Left ventricle myocardium inferior (tissue), 1 donor: Measurements from ENCODE around the gene ZCCHC7. TPM values are rescaled to one million over a fixed set of nuclear protein-coding genes. Genes with fewer than 3 reads are reported as not detected.

Source experiments
- DNase-seq: peaks from one replicate; pipeline ENCODE4 v3.0.0-alpha.2; 2020
- H3K27ac ChIP-seq: fragments of 200-600 bp; replicated peaks from 2 replicates; pipeline ENCODE4 v1.8.0; 2021
- H3K27me3 ChIP-seq: fragments of 200-600 bp; 2 replicates; pipeline ENCODE4 v1.8.0; 2021; ENCODE audit warnings: low read depth
- H3K36me3 ChIP-seq: fragments of 200-600 bp; 2 replicates; pipeline ENCODE4 v1.8.0; 2021
- H3K4me1 ChIP-seq: fragments of 200-600 bp; 2 replicates; pipeline ENCODE4 v1.8.0; 2021
- H3K4me3 ChIP-seq: fragments of 200-600 bp; 2 replicates; pipeline ENCODE4 v1.8.0; 2021; ENCODE audit warnings: mild to moderate bottlenecking, moderate library complexity
- H3K9me3 ChIP-seq: fragments of 200-600 bp; replicated peaks from 2 replicates; pipeline ENCODE4 v1.8.0; 2021
- CTCF ChIP-seq: fragments of 200-600 bp; IDR thresholded peaks from 2 replicates; pipeline ENCODE4 v1.8.0; 2021; ENCODE audit warnings: antibody characterized with exemption, mild to moderate bottlenecking, borderline replicate concordance
- intact Hi-C: fragments of 100-400 bp; cut with micrococcal nuclease; formaldehyde crosslinking; loops from one replicate; pipeline ENCODE4 v1.11.0; 2022
- total RNA-seq: library from RNA; stranded (reverse); fragmentation: NEBNext Ultra II Directional; extraction: Animal tissue kit (Norgen Biotek cat#: 25700); gene quantifications from one replicate; pipeline ENCODE4 v1.2.1, GENCODE V29; 2021
- donor health status: DM: no; HTN: yes; CAD: no; lungs with severe emphysema.

The ZCCHC7 gene
- total RNA-seq, 1 donor from 2014 or later = 8.1 TPM

DNA sequence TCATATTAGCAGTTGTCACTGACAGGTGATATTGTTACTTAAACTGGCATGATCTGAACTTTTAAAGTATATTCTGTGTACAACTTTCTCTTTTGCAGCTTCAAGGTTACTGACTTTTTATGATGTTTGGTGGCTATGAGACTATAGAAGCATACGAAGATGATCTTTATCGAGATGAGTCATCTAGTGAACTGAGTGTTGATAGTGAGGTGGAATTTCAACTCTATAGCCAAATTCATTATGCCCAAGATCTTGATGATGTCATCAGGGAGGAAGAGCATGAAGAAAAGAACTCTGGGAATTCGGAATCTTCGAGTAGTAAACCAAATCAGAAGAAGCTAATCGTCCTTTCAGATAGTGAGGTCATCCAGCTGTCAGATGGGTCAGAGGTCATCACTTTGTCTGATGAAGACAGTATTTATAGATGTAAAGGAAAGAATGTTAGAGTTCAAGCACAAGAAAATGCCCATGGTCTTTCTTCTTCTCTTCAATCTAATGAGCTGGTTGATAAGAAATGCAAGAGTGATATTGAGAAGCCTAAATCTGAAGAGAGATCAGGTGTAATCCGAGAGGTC is 5.9 kb downstream of the ZCCHC7 start:
- peaks cover 28% of the 10 kb centered on the region for H3K4me1 ChIP-seq
- no peaks in the 10 kb centered on the region for H3K27me3 ChIP-seq
- TF ChIP-seq CTCF = no peak
- intact Hi-C loops = no loop called here
- H3K9me3 ChIP-seq = no peaks in the 10 kb centered on the region
- no peak overlapping the region for H3K4me3 ChIP-seq
- no peak for DNase-seq
- no peak overlapping the region for H3K27ac ChIP-seq
- peaks cover 33% of the 10 kb centered on the region for H3K36me3 ChIP-seq

DNA sequence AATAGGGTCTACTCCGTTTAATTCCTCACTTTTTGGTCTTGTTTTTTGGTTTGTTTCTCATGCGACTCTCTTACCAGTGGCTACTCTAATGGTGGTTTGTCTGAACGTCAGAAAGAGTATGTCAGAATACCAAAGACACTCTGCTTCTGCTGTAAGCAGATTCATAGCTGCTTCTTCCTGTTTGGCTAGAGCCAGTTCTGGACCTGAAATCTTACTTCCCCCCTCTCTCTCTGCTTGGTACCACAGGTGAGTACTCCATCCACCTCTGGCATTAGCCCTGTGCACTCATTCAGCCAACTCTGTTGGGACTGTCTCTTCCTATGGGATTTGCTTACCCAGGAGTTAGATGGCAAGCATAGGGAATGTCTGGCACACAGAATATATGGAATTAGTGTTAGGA is 6.6 kb downstream of the ZCCHC7 start:
- Histone ChIP-seq H3K36me3 (peaks cover 33% of the 10 kb centered on the region), H3K27ac (no peak overlapping the region), H3K4me3 (no peak overlapping the region), H3K27me3 (no peaks in the 10 kb centered on the region), H3K9me3 (no peaks in the 10 kb centered on the region), H3K4me1 (peaks cover 21% of the 10 kb centered on the region)
- intact Hi-C loops = no loop called here
- no peak for TF ChIP-seq CTCF
- DNase-seq = no peak

DNA sequence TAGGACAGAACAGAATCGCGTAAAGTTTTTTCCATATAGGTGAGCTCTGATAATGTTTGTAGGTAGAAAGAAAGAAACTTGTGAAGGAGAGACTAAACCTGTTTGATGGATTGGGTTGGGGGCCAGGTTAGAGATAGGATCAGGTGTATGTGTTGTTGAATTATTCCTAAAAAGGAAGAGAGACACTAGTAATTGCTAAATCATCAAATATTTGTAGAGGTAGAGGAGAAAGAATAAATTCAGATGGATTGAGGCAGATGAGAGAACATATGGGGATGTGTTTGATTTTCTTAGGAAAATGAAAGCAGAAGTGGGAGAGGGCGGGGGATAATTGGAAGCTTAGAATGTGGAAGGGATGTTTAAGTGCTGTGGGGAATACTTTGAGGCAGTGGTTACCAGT is 7.7 kb downstream of the ZCCHC7 start:
- intact Hi-C loops = no loop called here

DNA sequence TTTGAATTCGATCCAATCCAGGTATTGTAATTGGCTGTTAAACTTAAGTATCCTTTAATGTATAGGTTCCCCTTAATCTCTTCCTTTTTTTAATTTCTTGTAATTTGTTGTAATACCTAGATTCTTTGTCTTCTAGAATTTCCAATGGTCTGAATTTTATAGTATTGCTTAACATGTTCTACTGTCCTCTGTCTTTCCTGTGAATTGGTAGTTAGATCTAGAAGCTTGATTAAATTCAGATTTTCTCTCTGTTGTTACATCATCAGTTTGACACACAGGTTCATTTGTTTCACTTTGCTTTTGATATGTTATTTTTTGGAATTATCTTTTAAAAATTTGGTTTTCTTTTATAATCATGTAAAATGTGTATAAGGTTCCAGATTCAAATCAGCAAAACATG is 13.8 kb downstream of the ZCCHC7 start:
- H3K27ac ChIP-seq = no peak overlapping the region
- H3K4me1 ChIP-seq = no peaks in the 10 kb centered on the region
- H3K27me3 ChIP-seq = no peaks in the 10 kb centered on the region
- no peak for TF ChIP-seq CTCF
- DNase-seq = no peak
- peaks cover 21% of the 10 kb centered on the region for H3K36me3 ChIP-seq
- intact Hi-C loops = no loop called here
- H3K4me3 ChIP-seq = no peak overlapping the region
- H3K9me3 ChIP-seq = no peaks in the 10 kb centered on the region

More for the DNA sequence above, 7.7 kb downstream of the ZCCHC7 start:
- Histone ChIP-seq H3K4me1 (peaks cover 12% of the 10 kb centered on the region), H3K27ac (no peak overlapping the region), H3K36me3 (peaks cover 40% of the 10 kb centered on the region), H3K4me3 (no peak overlapping the region), H3K27me3 (no peaks in the 10 kb centered on the region), H3K9me3 (no peaks in the 10 kb centered on the region)
- TF ChIP-seq CTCF = no peak
- no peak for DNase-seq

GRCh38 chr9:37141015-37141414 is 20.6 kb downstream of the ZCCHC7 start:
- TF ChIP-seq CTCF = no peak
- no peaks in the 10 kb centered on the region for H3K9me3 ChIP-seq
- no peaks in the 10 kb centered on the region for H3K27me3 ChIP-seq
- peaks cover 6% of the 10 kb centered on the region for H3K36me3 ChIP-seq
- no peak for DNase-seq
- H3K4me1 ChIP-seq = peaks cover 4% of the 10 kb centered on the region
- intact Hi-C loops = no loop called here
- H3K27ac ChIP-seq = no peak overlapping the region
- no peak overlapping the region for H3K4me3 ChIP-seq
